ENCODE data around the gene MORN1. TPM values are rescaled to one million over a fixed set of nuclear protein-coding genes. Genes with fewer than 3 reads are reported as not detected.
A peak's percentile ranks its signal among the peaks of the same experiment; 100 is the strongest.
"Not testable (repeated sequence)": the region's sequence is repeated elsewhere in the genome, so short reads cannot be mapped to it uniquely, and the experiment has no call there.

Gene MORN1
- 10 to 100 TPM; 10.5 to 11.6 TPM for total RNA-seq

DNA sequence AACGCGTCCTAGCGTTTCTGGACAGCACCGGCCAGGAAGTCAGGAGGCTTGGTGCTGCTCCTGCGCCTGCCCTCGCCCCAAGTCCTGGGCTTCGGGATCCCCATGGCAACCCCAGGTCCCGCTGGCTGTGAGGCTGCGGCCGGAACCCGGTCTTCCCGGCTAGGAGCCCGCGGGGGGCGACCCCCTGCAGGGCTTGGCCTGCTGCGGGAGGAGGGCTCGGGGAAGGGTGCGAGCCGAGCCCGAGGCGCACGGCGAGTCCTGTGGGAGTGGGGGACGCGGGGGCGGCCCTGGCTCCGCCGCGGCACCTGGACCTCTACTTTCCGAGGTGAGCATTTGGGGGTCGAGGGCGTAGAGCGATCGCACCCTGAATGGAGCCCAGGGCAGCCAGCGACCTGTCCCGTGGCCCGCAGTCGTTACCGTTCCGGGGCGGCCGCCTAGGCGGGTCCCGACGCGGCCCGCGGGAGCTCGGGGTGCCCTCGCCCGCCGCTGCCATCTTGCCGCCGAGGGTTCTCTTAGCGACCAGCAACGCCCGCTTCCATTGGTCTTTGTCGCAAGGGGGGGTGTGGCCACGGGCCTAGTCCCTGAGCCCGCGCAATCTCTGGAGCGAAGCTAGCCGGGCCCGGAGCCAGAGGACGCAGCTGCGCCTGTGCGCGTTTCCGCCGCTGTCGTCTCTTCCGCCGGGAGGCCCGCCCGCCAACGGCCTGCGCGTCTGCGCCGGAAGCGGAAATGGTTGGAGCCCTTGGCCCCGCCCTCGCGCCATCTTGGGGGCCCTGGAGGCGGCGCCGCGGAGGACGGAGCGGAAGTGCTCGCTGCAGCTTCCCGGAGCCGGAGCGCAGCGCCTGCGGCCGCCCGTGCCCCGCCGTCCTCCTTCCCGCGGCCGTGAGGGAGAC lies at the start of gene MORN1, which contains the start of gene RER1:
Gene MORN1 (minus strand): TSS at position 514 of the 890 bp plus-strand sequence. CDS start 21 bp downstream, at position 493.
Gene RER1 (plus strand): TSS at position 801 of the 890 bp plus-strand sequence. CDS start 3,950 bp downstream, outside the sequence.
- Mint-ChIP-seq H3K27me3 (no peaks in the 10 kb centered on the region), H3K27ac (peak within 1 kb of the TSS; percentile 86), H3K9me3 (no peaks in the 10 kb centered on the region), H3K4me1 (peaks cover 22% of the 10 kb centered on the region), H3K36me3 (peaks cover 5% of the 10 kb centered on the region), H3K4me3 (peak within 1 kb of the TSS; percentile 91)
- POLR2A ChIA-PET = interaction anchor here (0.6 to 3.7 kb wide), 25 partner anchors 9 to 799 kb away, joined by 3 to 25 read pairs (median 5); partner anchors contain the start of genes FAAP20, PANK4, PRXL2B and SKI
- DNase-seq = peak; percentile 99
- ATAC-seq (ENCODE audit: low read depth) = peak; percentile 99

- POLR2A ChIA-PET = interaction anchor here (0.6 kb wide), 1 partner anchor 9 kb away, joined by 3 read pairs; no protein-coding TSS in a partner anchor
- H3K27me3 Mint-ChIP-seq = peaks cover 11% of the 10 kb centered on the region
- DNase-seq = not testable (repeated sequence)
These were observed 49.0 kb upstream of the MORN1 start for GRCh38 chr1:2440346-2440745.

GRCh38 chr1:2439369-2439768 lies 48.0 kb upstream of the MORN1 start:
- H3K27ac Mint-ChIP-seq = no peak overlapping the region
- ATAC-seq (ENCODE audit: low read depth) = no peak
- peaks cover 5% of the 10 kb centered on the region for H3K27me3 Mint-ChIP-seq
- no peak overlapping the region for H3K4me3 Mint-ChIP-seq
- H3K36me3 Mint-ChIP-seq = no peaks in the 10 kb centered on the region
- no peaks in the 10 kb centered on the region for H3K9me3 Mint-ChIP-seq
- no peaks in the 10 kb centered on the region for H3K4me1 Mint-ChIP-seq
- POLR2A ChIA-PET = no interaction called here
- DNase-seq = no peak

More at GRCh38 chr1:2440346-2440745, 49.0 kb upstream of the MORN1 start:
- not testable (repeated sequence) for H3K4me1 Mint-ChIP-seq; ATAC-seq (ENCODE audit: low read depth); H3K27ac Mint-ChIP-seq; H3K4me3 Mint-ChIP-seq; H3K9me3 Mint-ChIP-seq; H3K36me3 Mint-ChIP-seq

GRCh38 chr1:2438641-2439040 lies 47.3 kb upstream of the MORN1 start:
- peaks cover 5% of the 10 kb centered on the region for H3K27me3 Mint-ChIP-seq
- POLR2A ChIA-PET = no interaction called here
- no peaks in the 10 kb centered on the region for H3K9me3 Mint-ChIP-seq
- no peak overlapping the region for H3K27ac Mint-ChIP-seq
- no peak for DNase-seq
- no peaks in the 10 kb centered on the region for H3K36me3 Mint-ChIP-seq
- no peak overlapping the region for H3K4me3 Mint-ChIP-seq
- H3K4me1 Mint-ChIP-seq = no peaks in the 10 kb centered on the region
- no peak for ATAC-seq (ENCODE audit: low read depth)

DNA sequence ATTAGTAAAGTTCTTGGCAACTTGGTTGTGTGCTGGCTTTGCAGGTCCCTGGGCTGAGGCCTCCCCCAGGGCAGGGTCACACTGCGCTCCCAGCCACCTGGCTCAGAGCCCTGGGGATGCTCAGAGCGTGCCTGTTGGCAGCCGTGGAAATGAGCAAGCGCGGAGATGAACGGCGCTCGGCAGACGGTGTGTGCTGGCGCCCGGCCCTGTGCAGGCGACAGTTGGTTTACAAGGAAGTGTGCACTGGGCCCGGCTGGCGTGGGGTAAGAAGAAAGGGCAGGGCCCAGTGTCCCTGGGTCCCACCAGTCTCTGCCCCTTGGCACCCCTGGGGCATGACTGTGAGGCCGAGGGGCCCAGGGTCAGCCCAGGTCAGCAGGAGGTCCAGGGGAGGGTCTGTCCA lies 46.7 kb upstream of the MORN1 start:
- Mint-ChIP-seq H3K9me3 (no peaks in the 10 kb centered on the region), H3K36me3 (no peaks in the 10 kb centered on the region), H3K27me3 (peaks cover 5% of the 10 kb centered on the region), H3K4me3 (no peak overlapping the region), H3K27ac (no peak overlapping the region), H3K4me1 (no peaks in the 10 kb centered on the region)
- POLR2A ChIA-PET = no interaction called here
- DNase-seq (no peak), ATAC-seq (ENCODE audit: low read depth) (no peak)

GRCh38 chr1:2437617-2438016 lies 46.3 kb upstream of the MORN1 start:
- DNase-seq (no peak), ATAC-seq (ENCODE audit: low read depth) (no peak)
- POLR2A ChIA-PET = no interaction called here
- peaks cover 3% of the 10 kb centered on the region for H3K27me3 Mint-ChIP-seq
- no peaks in the 10 kb centered on the region for H3K4me1 Mint-ChIP-seq
- no peak overlapping the region for H3K27ac Mint-ChIP-seq
- H3K9me3 Mint-ChIP-seq = no peaks in the 10 kb centered on the region
- H3K36me3 Mint-ChIP-seq = no peaks in the 10 kb centered on the region
- H3K4me3 Mint-ChIP-seq = no peak overlapping the region

GRCh38 chr1:2436876-2437275 lies 45.5 kb upstream of the MORN1 start:
- H3K27ac Mint-ChIP-seq = peak overlapping the region; percentile 21
- no peak overlapping the region for H3K4me3 Mint-ChIP-seq
- H3K4me1 Mint-ChIP-seq = no peaks in the 10 kb centered on the region
- H3K27me3 Mint-ChIP-seq = no peaks in the 10 kb centered on the region
- ATAC-seq (ENCODE audit: low read depth) (no peak), DNase-seq (no peak)
- POLR2A ChIA-PET = no interaction called here
- H3K36me3 Mint-ChIP-seq = no peaks in the 10 kb centered on the region
- no peaks in the 10 kb centered on the region for H3K9me3 Mint-ChIP-seq

DNA sequence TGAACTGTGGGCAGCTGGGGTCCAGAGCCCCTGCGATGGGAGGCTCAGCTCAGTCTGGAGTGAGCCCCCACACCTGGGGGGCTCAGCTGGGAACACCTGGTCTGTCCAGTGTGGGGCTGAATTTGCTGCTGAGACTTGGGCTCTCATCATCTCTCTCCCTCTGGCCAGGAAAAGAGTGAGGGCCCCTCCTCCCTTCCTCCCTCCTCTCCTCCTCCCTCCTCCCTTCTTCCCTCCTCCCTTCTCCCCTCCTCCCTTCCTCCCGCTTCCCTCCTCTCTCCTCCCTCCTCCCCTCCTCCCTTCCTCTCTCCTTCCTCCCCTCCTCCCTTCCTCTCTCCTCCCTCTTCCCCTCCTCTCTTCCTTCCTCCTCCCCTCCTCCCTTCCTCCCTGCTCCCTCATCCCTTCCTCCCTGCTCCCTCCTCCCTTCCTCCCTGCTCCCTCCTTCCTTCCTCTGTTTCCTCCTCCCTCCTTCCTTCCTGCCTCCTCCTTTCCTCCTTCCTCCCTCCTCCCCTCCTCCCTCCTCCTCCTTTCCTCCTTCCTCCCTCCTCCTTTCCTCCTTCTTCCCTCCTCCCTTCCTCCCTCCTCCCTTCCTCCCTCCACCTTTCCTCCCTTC lies 44.5 kb upstream of the MORN1 start:
- Mint-ChIP-seq H3K9me3 (no peaks in the 10 kb centered on the region), H3K36me3 (no peaks in the 10 kb centered on the region), H3K4me1 (no peaks in the 10 kb centered on the region), H3K4me3 (no peak overlapping the region), H3K27ac (no peak overlapping the region), H3K27me3 (no peaks in the 10 kb centered on the region)
- no peak for ATAC-seq (ENCODE audit: low read depth)
- POLR2A ChIA-PET = no interaction called here
- DNase-seq = no peak

DNA sequence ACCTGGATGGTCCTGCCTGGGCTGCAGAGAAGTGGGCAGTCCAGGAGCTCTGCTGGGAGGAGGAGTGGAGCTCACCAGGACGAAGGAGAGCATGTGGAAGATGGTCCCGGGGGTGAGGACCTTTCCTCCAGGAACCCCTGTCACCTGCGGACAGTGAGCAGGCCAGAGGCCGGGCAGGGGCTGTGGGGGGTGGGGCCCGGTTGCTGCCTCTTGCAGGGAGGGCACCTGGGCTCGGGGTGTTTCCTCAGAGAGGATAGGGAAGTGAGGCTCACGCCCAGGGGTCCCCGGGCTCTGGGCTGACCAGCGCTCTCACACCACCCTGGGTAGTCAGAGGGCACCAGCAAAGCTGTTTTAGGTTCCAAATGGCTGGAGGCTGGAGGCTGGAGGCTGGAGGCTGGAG lies 43.7 kb upstream of the MORN1 start:
- POLR2A ChIA-PET = no interaction called here
- no peaks in the 10 kb centered on the region for H3K4me1 Mint-ChIP-seq
- DNase-seq (no peak), ATAC-seq (ENCODE audit: low read depth) (no peak)
- H3K27me3 Mint-ChIP-seq = no peaks in the 10 kb centered on the region
- H3K4me3 Mint-ChIP-seq = no peak overlapping the region
- peaks cover 1% of the 10 kb centered on the region for H3K36me3 Mint-ChIP-seq
- no peaks in the 10 kb centered on the region for H3K9me3 Mint-ChIP-seq
- H3K27ac Mint-ChIP-seq = no peak overlapping the region

GRCh38 chr1:2433936-2434655 lies 42.7 kb upstream of the MORN1 start:
- Mint-ChIP-seq H3K9me3 (peaks cover 2% of the 10 kb centered on the region), H3K36me3 (peaks cover 2% of the 10 kb centered on the region), H3K27me3 (no peaks in the 10 kb centered on the region), H3K4me1 (no peaks in the 10 kb centered on the region), H3K27ac (no peak overlapping the region), H3K4me3 (no peak overlapping the region)
- POLR2A ChIA-PET = no interaction called here
- DNase-seq = no peak
- ATAC-seq (ENCODE audit: low read depth) = no peak

GRCh38 chr1:2433196-2433595 lies 41.8 kb upstream of the MORN1 start:
- H3K4me3 Mint-ChIP-seq = no peak overlapping the region
- H3K27me3 Mint-ChIP-seq = no peaks in the 10 kb centered on the region
- DNase-seq = no peak
- no peak overlapping the region for H3K27ac Mint-ChIP-seq
- H3K36me3 Mint-ChIP-seq = peaks cover 2% of the 10 kb centered on the region
- peaks cover 2% of the 10 kb centered on the region for H3K9me3 Mint-ChIP-seq
- no peak for ATAC-seq (ENCODE audit: low read depth)
- H3K4me1 Mint-ChIP-seq = no peaks in the 10 kb centered on the region
- POLR2A ChIA-PET = no interaction called here

DNA sequence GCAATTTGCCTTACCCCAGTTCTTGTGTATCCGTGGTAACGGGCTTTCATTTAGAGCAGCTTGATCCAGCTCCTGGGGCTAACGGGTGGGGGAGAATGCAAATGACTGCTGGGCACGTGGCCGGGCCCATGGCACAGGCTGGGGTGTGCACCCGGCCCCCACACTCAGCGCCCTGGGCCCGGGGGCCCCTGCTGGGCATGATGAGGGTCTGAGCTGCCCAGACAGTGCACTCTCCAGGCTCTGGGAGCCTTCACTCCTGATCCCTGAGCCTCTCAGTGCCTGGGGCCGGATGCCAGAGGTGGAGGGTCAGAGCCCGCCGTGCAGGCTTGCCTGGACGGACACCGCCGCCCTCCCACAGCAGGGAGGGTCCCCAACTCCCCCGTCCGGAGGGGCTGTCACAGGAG lies 41.1 kb upstream of the MORN1 start:
- Mint-ChIP-seq H3K9me3 (peaks cover 2% of the 10 kb centered on the region), H3K36me3 (peaks cover 2% of the 10 kb centered on the region), H3K4me1 (no peaks in the 10 kb centered on the region), H3K4me3 (no peak overlapping the region), H3K27ac (no peak overlapping the region), H3K27me3 (no peaks in the 10 kb centered on the region)
- ATAC-seq (ENCODE audit: low read depth) = no peak
- DNase-seq = no peak
- POLR2A ChIA-PET = interaction anchor here (1.2 kb wide), 1 partner anchor 14 kb away, joined by 4 read pairs; no protein-coding TSS in a partner anchor

- Mint-ChIP-seq H3K27ac (no peak overlapping the region), H3K4me1 (no peaks in the 10 kb centered on the region), H3K27me3 (no peaks in the 10 kb centered on the region)
These were observed 40.2 kb upstream of the MORN1 start for GRCh38 chr1:2431518-2431917.

More at GRCh38 chr1:2431518-2431917, 40.2 kb upstream of the MORN1 start:
- ATAC-seq (ENCODE audit: low read depth) = no peak
- Mint-ChIP-seq H3K9me3 (peaks cover 2% of the 10 kb centered on the region), H3K36me3 (peaks cover 2% of the 10 kb centered on the region), H3K4me3 (no peak overlapping the region)
- POLR2A ChIA-PET = interaction anchor here (0.9 kb wide), 1 partner anchor 9 kb away, joined by 3 read pairs; no protein-coding TSS in a partner anchor
- no peak for DNase-seq

Measured in activated naive CD8-positive, alpha-beta T cell treated with anti-CD3 and anti-CD28 coated beads, Interleukin-2, amount 10 ng/mL, durations not matched to agents 7 days and 5 days (primary cell).